ENCODE measurements around the gene SMKR1. TPM values are rescaled to one million over a fixed set of nuclear protein-coding genes. Genes with fewer than 3 reads are reported as not detected.
"Not testable (repeated sequence)": the region's sequence is repeated elsewhere in the genome, so short reads cannot be mapped to it uniquely, and the experiment has no call there.

Gene SMKR1
- total RNA-seq, 1 donor from 2014 or later: not detected

DNA sequence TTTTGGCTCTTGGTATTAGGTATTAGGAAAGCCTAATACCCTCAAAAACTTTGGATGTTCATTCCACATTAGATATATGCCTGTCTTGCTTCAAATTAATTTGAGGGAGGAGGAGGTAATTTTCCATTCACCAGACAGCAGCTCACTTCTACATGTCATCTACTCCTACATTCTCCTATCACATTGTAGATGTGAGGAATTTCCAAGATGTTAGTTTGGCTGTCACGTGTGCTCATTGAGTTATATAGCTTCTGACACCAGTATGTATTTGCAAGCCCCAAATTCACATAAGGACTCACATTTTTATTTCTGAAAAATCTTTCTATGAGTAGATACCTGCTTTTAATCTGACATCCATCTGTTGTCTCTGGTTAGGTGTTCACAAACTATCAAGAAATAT, 22.5 kb upstream of the SMKR1 start:
- intact Hi-C loops (cut with DNase I): no loop called here
- no peak for ATAC-seq (ENCODE audit: poor library complexity)
- no peak for DNase-seq

- intact Hi-C loops (cut with DNase I): no loop called here
Measured at GRCh38 chr7:129480674-129481363, 21.5 kb upstream of the SMKR1 start.

DNA sequence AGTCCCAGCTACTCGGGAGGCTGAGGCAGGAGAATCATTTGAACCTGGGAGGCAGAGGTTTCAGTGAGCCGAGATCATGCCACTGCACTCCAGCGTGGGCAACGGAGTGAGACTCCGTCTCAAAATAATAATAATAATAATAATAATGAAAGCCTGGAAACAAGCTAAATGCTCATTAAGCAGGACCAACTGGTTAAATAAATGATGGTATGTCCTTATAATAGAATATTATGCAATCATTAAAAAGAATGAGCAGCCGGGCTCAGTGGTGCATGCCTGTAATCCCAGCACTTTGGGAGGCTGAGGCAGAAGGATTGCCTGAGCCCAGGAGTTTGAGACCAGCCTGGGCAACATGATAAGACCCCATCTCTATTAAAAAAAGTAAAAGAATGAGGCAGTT, 21.0 kb upstream of the SMKR1 start:
- ATAC-seq (ENCODE audit: poor library complexity); DNase-seq; intact Hi-C loops (cut with DNase I): not testable (repeated sequence)

More at GRCh38 chr7:129480674-129481363, 21.5 kb upstream of the SMKR1 start:
- ATAC-seq (ENCODE audit: poor library complexity) (no peak), DNase-seq (no peak)

DNA sequence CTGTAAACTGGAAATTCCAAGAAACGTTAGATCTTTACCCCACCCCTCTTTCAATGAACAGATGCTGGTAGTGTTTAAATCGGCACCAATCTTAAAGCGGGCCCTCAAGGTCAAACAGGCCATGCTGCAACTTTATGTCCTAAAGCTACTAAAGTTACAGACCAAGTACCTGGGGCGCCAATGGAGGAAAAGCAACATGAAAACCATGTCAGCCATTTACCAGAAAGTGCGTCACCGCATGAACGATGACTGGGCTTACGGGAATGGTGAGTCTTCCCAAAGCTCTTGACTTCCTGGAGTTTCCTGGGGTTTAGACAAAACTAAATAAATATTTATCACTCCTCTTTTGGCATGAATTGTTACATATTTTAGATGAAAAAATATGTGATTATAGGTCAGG, 19.6 kb upstream of the SMKR1 start:
- ATAC-seq (ENCODE audit: poor library complexity) (no peak), DNase-seq (no peak)
- intact Hi-C loops (cut with DNase I): no loop called here

- no peak for ATAC-seq (ENCODE audit: poor library complexity)
- intact Hi-C loops (cut with DNase I): no loop called here
- DNase-seq: no peak
Measured at GRCh38 chr7:129489491-129489890, 12.8 kb upstream of the SMKR1 start.

- intact Hi-C loops (cut with DNase I): no loop called here
- no peak for ATAC-seq (ENCODE audit: poor library complexity)
- DNase-seq: no peak
Measured at GRCh38 chr7:129492391-129492790, 9.9 kb upstream of the SMKR1 start.

- intact Hi-C loops (cut with DNase I): no loop called here
- no peak for DNase-seq
- no peak for ATAC-seq (ENCODE audit: poor library complexity)
Measured at GRCh38 chr7:129493555-129493954, 8.8 kb upstream of the SMKR1 start.

- no peak for DNase-seq
- intact Hi-C loops (cut with DNase I): no loop called here
- no peak for ATAC-seq (ENCODE audit: poor library complexity)
Measured at GRCh38 chr7:129494041-129494440, 8.3 kb upstream of the SMKR1 start.

DNA sequence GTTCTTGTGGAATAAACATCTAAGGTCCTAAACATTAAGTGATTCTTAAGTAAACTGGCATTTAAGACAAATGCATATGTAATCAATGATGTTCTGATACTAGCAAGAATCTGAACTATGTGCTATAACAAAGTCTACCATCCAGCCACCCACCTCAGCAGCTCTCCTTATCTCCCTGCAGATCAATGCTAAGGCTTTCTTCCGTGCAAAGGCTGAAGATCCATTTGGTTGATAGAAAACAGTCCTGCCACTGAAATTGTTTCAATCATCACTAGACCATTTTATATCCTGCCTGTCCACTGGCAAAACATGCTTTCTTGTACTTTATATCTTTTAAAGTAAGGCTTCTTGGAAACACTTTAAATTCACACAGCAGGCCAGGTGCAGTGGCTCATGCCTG, 6.3 kb upstream of the SMKR1 start:
- intact Hi-C loops (cut with DNase I): no loop called here
- DNase-seq: no peak

DNA sequence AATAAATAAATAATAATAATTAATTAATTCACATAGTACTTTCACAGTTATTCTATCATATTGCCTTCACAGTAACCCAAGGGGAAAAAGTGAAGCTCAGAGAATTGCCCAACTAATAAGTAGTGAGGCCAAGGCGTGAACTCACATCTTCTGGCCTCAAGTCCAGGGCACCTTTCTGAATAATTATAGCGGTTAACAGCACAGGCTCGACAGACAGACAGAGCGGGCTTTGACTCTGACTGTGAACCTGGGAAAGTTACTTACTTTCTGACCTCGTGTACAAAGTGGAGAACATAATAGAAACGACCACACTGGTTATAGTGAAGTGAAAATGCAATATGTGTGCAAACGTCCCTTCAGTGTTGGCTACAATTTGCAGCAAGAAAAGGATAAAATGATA, 5.7 kb upstream of the SMKR1 start:
- no peak for ATAC-seq (ENCODE audit: poor library complexity)

More for the DNA sequence above, 6.3 kb upstream of the SMKR1 start:
- ATAC-seq (ENCODE audit: poor library complexity): no peak

GRCh38 chr7:129497156-129497555, 5.2 kb upstream of the SMKR1 start:
- no peak for DNase-seq
- no peak for ATAC-seq (ENCODE audit: poor library complexity)
- intact Hi-C loops (cut with DNase I): no loop called here

More for the DNA sequence above, 5.7 kb upstream of the SMKR1 start:
- no peak for DNase-seq
- intact Hi-C loops (cut with DNase I): no loop called here

DNA sequence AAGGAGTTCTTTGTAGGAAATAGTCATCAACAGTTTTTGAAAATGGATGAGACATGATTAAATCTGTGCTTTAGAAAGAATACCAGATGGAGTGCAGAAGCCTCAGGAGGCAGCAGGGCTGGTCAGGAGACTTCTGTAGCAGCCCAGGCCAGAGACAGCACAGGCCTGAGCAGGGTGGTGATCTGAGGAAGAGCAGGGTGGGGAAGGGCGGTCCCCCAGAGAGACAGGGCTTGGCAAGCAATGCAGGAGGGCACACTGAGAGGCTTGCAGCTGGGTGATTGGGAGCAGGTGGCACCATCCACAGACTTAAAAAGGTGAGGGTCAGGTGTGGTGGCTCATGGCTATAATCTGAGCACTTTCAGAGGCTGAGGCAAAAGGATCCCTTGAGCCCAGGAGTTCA, 4.3 kb upstream of the SMKR1 start:
- ATAC-seq (ENCODE audit: poor library complexity): no peak
- intact Hi-C loops (cut with DNase I): no loop called here
- DNase-seq: no peak

DNA sequence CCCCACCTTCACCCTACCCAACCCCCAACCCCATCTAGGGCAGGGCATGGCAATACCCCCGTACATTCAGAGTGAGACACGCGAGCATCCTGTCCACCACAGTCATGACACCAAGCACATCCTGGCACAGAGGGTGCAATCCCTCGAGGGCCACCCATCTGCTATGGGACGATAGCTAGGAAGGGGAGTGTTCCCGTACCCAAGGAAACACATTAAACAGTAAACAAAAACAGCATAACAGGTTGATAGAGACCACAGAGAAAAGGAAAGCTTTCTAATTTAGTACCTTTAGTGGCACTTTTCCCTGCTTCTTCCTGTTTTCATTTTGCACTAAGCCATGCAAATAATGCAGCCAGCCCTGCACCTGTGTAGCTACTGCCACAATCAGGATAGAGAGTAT, 2.3 kb upstream of the SMKR1 start:
- no peak for ATAC-seq (ENCODE audit: poor library complexity)
- DNase-seq: no peak
- intact Hi-C loops (cut with DNase I): no loop called here

DNA sequence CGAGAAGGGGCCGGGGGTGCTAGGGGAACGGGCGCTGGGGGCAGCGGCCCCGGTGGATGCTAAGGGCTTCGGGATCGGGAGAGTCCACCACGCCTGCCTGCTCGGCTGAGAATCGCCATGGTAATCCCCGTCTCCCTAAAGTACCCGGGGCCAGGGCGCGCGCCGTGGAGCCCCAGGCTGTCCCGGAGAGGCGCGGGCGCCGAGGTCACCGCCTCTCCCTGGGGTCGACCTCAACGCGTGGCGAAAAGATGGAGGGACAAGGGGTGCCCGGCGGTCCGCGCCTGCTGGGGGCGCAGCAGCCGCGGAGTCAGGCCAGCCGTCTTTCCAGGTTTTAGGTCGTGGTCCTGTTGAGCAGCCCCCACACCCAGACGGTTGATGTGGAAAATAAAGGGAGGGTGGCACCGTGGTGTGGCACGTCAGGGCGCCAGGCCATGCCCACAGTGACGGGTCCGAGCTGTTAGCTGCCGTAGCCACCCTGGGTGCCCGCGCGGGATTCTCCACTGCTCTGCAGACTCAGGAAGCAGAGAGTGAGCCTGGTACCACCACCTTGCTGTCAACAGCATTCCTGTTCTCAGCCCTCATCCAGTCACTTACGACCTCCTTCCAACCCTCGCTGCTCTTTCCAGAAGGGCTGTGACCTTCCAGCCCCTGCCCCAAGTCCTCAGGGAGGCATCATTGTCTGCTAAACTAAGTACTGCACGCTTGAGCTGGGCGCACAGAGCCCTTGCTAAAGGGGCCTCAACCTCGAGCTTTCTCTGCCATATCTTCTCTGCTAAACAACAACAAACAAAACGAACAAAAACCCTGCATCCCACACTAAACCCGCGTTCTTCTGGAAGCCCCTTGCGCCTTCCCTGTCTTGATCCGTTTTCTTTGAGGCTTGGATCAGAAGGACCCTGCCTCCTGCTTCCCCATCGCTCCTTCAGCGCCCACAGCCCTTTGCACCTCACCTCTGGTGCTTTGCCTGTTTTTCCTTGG, 666 bp downstream of the SMKR1 start:
- DNase-seq (no peak), ATAC-seq (ENCODE audit: poor library complexity) (peak; percentile 58)
- intact Hi-C loops (cut with DNase I): no loop called here

GRCh38 chr7:129503725-129504124, 1.4 kb downstream of the SMKR1 start:
- intact Hi-C loops (cut with DNase I): no loop called here
- ATAC-seq (ENCODE audit: poor library complexity) (no peak), DNase-seq (no peak)

DNA sequence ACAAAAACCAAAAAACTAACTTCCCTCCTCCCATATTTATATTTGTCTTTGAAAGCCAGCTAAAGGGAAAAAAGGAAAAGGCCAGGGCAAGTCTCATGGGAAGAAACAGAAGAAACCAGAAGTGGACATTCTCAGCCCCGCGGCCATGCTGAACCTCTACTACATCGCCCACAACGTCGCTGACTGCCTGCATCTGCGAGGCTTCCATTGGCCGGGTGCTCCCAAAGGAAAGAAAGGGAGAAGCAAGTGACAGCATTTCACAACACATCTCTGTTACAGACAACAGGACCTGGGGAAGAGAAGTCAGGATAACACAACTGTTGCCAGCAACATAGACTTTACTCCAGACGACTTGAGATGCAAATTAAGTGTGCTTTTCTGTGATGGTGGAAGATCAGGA, 9.9 kb downstream of the SMKR1 start:
- ATAC-seq (ENCODE audit: poor library complexity) (no peak), DNase-seq (no peak)
- intact Hi-C loops (cut with DNase I): no loop called here

DNA sequence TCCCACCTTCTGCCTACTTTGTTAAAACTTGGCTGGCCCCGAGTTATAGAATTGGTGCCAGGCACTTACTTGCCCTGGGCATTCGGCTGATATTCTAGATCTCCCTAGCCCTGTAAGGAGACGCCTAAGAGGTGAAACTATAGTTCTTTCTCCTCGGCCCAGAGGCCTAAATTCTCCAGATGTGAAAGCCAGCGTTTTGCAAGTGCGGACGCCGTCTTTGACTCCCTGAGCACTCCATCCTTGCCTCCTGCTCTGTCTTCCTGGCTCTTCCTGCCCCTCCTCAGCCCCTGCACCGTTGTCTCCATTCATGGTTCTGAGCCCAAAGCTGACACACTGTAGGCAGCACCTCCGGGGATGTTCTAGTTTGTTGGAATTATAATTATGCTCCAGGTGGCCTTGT, 11.2 kb downstream of the SMKR1 start:
- no peak for ATAC-seq (ENCODE audit: poor library complexity)
- intact Hi-C loops (cut with DNase I): no loop called here
- no peak for DNase-seq

DNA sequence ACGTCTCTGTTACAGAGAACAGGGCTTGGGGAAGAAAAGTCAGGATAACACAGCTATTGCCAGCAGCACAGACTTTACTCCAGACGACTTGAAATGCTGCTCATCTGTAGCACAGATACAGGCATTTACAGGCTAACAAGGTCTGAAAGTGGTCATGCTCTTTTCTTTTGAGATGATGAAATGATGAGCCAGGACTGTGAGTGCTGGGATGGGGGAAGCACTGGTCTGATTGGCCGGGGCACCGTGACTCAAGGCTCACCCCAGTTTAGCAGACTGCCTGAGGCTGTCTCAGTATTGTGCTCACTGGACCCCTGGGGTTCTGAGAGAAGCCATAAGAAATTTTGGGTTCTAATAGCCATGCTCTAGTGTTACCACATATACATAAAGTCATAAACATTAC, 12.4 kb downstream of the SMKR1 start:
- DNase-seq (no peak), ATAC-seq (ENCODE audit: poor library complexity) (no peak)
- intact Hi-C loops (cut with DNase I): no loop called here

GRCh38 chr7:129515381-129515780, 13.1 kb downstream of the SMKR1 start:
- intact Hi-C loops (cut with DNase I): no loop called here
- ATAC-seq (ENCODE audit: poor library complexity) (no peak), DNase-seq (no peak)

DNA sequence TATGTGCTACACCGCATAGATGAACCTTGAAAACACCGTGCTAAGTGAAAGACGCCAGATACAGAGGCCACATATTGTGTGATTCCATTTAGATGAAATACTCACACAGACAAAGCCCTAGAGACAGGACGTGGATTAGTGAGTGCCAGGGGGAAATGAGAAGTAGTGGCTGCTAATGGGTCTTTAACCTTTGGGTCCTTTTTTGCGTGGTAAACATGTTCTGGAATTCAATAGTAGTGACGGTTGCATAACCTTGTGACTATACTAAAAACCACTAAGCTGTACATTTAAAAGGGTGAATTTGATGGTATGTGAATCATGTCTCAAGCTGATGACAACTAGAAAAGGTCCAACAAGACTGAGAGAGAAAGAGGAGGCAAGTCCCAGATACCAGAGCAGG, 15.6 kb downstream of the SMKR1 start:
- ATAC-seq (ENCODE audit: poor library complexity): no peak
- DNase-seq: no peak
- intact Hi-C loops (cut with DNase I): no loop called here
